ENCODE measurements around the gene CAP2.
"Not testable (repeated sequence)": the region's sequence is repeated elsewhere in the genome, so short reads cannot be mapped to it uniquely, and the experiment has no call there.

CAP2 gene

GRCh38 chr6:17416806-17417205 lies 23.4 kb downstream of the CAP2 start:
- Mint-ChIP-seq H3K27ac (no peak overlapping the region), H3K4me3 (no peak overlapping the region), H3K4me1 (ENCODE audit: low read depth) (no peaks in the 10 kb centered on the region), H3K36me3 (ENCODE audit: low read depth) (no peaks in the 10 kb centered on the region), H3K9me3 (no peaks in the 10 kb centered on the region), H3K27me3 (peaks cover 21% of the 10 kb centered on the region)

GRCh38 chr6:17417817-17418216 lies 24.4 kb downstream of the CAP2 start:
- H3K36me3 Mint-ChIP-seq (ENCODE audit: low read depth) = no peaks in the 10 kb centered on the region
- H3K27me3 Mint-ChIP-seq = peaks cover 21% of the 10 kb centered on the region
- no peak overlapping the region for H3K4me3 Mint-ChIP-seq
- no peaks in the 10 kb centered on the region for H3K4me1 Mint-ChIP-seq (ENCODE audit: low read depth)
- H3K27ac Mint-ChIP-seq = no peak overlapping the region
- no peaks in the 10 kb centered on the region for H3K9me3 Mint-ChIP-seq

- no peaks in the 10 kb centered on the region for H3K4me1 Mint-ChIP-seq (ENCODE audit: low read depth)
- no peaks in the 10 kb centered on the region for H3K9me3 Mint-ChIP-seq
- H3K27ac Mint-ChIP-seq = no peak overlapping the region
- H3K36me3 Mint-ChIP-seq (ENCODE audit: low read depth) = no peaks in the 10 kb centered on the region
- H3K27me3 Mint-ChIP-seq = peaks cover 21% of the 10 kb centered on the region
- H3K4me3 Mint-ChIP-seq = no peak overlapping the region
Measured at GRCh38 chr6:17418281-17419188, 25.1 kb downstream of the CAP2 start.

- no peak overlapping the region for H3K4me3 Mint-ChIP-seq
- H3K27me3 Mint-ChIP-seq = peaks cover 21% of the 10 kb centered on the region
- no peaks in the 10 kb centered on the region for H3K9me3 Mint-ChIP-seq
- H3K27ac Mint-ChIP-seq = no peak overlapping the region
- H3K36me3 Mint-ChIP-seq (ENCODE audit: low read depth) = no peaks in the 10 kb centered on the region
- no peaks in the 10 kb centered on the region for H3K4me1 Mint-ChIP-seq (ENCODE audit: low read depth)
Measured at GRCh38 chr6:17419189-17419575, 25.8 kb downstream of the CAP2 start.

- no peaks in the 10 kb centered on the region for H3K4me1 Mint-ChIP-seq (ENCODE audit: low read depth)
- H3K36me3 Mint-ChIP-seq (ENCODE audit: low read depth) = no peaks in the 10 kb centered on the region
- H3K9me3 Mint-ChIP-seq = no peaks in the 10 kb centered on the region
- no peak overlapping the region for H3K4me3 Mint-ChIP-seq
- H3K27ac Mint-ChIP-seq = no peak overlapping the region
- H3K27me3 Mint-ChIP-seq = peaks cover 21% of the 10 kb centered on the region
Measured at GRCh38 chr6:17420368-17420767, 27.0 kb downstream of the CAP2 start.

GRCh38 chr6:17421406-17421805 lies 28.0 kb downstream of the CAP2 start:
- Mint-ChIP-seq H3K4me3 (no peak overlapping the region), H3K4me1 (ENCODE audit: low read depth) (no peaks in the 10 kb centered on the region), H3K36me3 (ENCODE audit: low read depth) (no peaks in the 10 kb centered on the region), H3K27me3 (peaks cover 13% of the 10 kb centered on the region), H3K27ac (no peak overlapping the region), H3K9me3 (no peaks in the 10 kb centered on the region)

GRCh38 chr6:17423026-17423425 lies 29.6 kb downstream of the CAP2 start:
- H3K27ac Mint-ChIP-seq = no peak overlapping the region
- peaks cover 11% of the 10 kb centered on the region for H3K27me3 Mint-ChIP-seq
- no peaks in the 10 kb centered on the region for H3K36me3 Mint-ChIP-seq (ENCODE audit: low read depth)
- no peaks in the 10 kb centered on the region for H3K9me3 Mint-ChIP-seq
- no peaks in the 10 kb centered on the region for H3K4me1 Mint-ChIP-seq (ENCODE audit: low read depth)
- no peak overlapping the region for H3K4me3 Mint-ChIP-seq

- no peak overlapping the region for H3K4me3 Mint-ChIP-seq
- H3K27me3 Mint-ChIP-seq = peaks cover 3% of the 10 kb centered on the region
- H3K9me3 Mint-ChIP-seq = no peaks in the 10 kb centered on the region
- no peak overlapping the region for H3K27ac Mint-ChIP-seq
- no peaks in the 10 kb centered on the region for H3K36me3 Mint-ChIP-seq (ENCODE audit: low read depth)
- no peaks in the 10 kb centered on the region for H3K4me1 Mint-ChIP-seq (ENCODE audit: low read depth)
Measured at GRCh38 chr6:17427062-17427461, 33.7 kb downstream of the CAP2 start.

GRCh38 chr6:17427617-17428016 lies 34.2 kb downstream of the CAP2 start:
- no peak overlapping the region for H3K27ac Mint-ChIP-seq
- H3K36me3 Mint-ChIP-seq (ENCODE audit: low read depth) = no peaks in the 10 kb centered on the region
- no peaks in the 10 kb centered on the region for H3K9me3 Mint-ChIP-seq
- H3K4me1 Mint-ChIP-seq (ENCODE audit: low read depth) = no peaks in the 10 kb centered on the region
- no peak overlapping the region for H3K4me3 Mint-ChIP-seq
- peaks cover 3% of the 10 kb centered on the region for H3K27me3 Mint-ChIP-seq

GRCh38 chr6:17428595-17429120 lies 35.3 kb downstream of the CAP2 start:
- not testable (repeated sequence) for H3K27me3 Mint-ChIP-seq; H3K27ac Mint-ChIP-seq; H3K4me1 Mint-ChIP-seq (ENCODE audit: low read depth); H3K36me3 Mint-ChIP-seq (ENCODE audit: low read depth); H3K9me3 Mint-ChIP-seq; H3K4me3 Mint-ChIP-seq

GRCh38 chr6:17429383-17430061 lies 36.1 kb downstream of the CAP2 start:
- Mint-ChIP-seq H3K36me3 (ENCODE audit: low read depth) (no peaks in the 10 kb centered on the region), H3K27me3 (peaks cover 3% of the 10 kb centered on the region), H3K27ac (no peak overlapping the region), H3K4me1 (ENCODE audit: low read depth) (no peaks in the 10 kb centered on the region), H3K9me3 (no peaks in the 10 kb centered on the region), H3K4me3 (no peak overlapping the region)

GRCh38 chr6:17431581-17431980 lies 38.2 kb downstream of the CAP2 start:
- Mint-ChIP-seq H3K36me3 (ENCODE audit: low read depth) (no peaks in the 10 kb centered on the region), H3K27ac (no peak overlapping the region), H3K27me3 (peaks cover 3% of the 10 kb centered on the region), H3K4me1 (ENCODE audit: low read depth) (no peaks in the 10 kb centered on the region), H3K9me3 (no peaks in the 10 kb centered on the region), H3K4me3 (no peak overlapping the region)

- Mint-ChIP-seq H3K4me3 (no peak overlapping the region), H3K4me1 (ENCODE audit: low read depth) (no peaks in the 10 kb centered on the region), H3K9me3 (no peaks in the 10 kb centered on the region), H3K27ac (no peak overlapping the region), H3K36me3 (ENCODE audit: low read depth) (no peaks in the 10 kb centered on the region), H3K27me3 (peaks cover 3% of the 10 kb centered on the region)
Measured at GRCh38 chr6:17432356-17432755, 39.0 kb downstream of the CAP2 start.

- no peaks in the 10 kb centered on the region for H3K4me1 Mint-ChIP-seq (ENCODE audit: low read depth)
- no peak overlapping the region for H3K27ac Mint-ChIP-seq
- H3K4me3 Mint-ChIP-seq = no peak overlapping the region
- no peaks in the 10 kb centered on the region for H3K36me3 Mint-ChIP-seq (ENCODE audit: low read depth)
- H3K27me3 Mint-ChIP-seq = peaks cover 8% of the 10 kb centered on the region
- no peaks in the 10 kb centered on the region for H3K9me3 Mint-ChIP-seq
Measured at GRCh38 chr6:17439243-17439993, 46.0 kb downstream of the CAP2 start.

- not testable (repeated sequence) for H3K4me1 Mint-ChIP-seq (ENCODE audit: low read depth); H3K4me3 Mint-ChIP-seq; H3K27me3 Mint-ChIP-seq; H3K36me3 Mint-ChIP-seq (ENCODE audit: low read depth); H3K27ac Mint-ChIP-seq; H3K9me3 Mint-ChIP-seq
Measured at GRCh38 chr6:17440811-17441210, 47.4 kb downstream of the CAP2 start.

Data from stimulated activated naive CD8-positive, alpha-beta T cell treated with anti-CD3 and anti-CD28 coated beads, Interleukin-15, Interleukin-2, amounts not matched to agents 100 ng/mL and 50 ng/mL, for 24 hours (primary cell).